Keratinocyte (primary cell): ENCODE results near the gene SPIN1. TPM values are rescaled to one million over a fixed set of nuclear protein-coding genes. Genes with fewer than 3 reads are reported as not detected.

Source experiments
- DNase-seq: peaks from one replicate; pipeline ENCODE4 v3.0.0-alpha.2; 2011; ENCODE audit warnings: low read depth, missing footprints, low spot score
- FAIRE-seq: peaks from 2 replicates; lab custom pipeline; 2011; peaks lifted over from hg19 to GRCh38; lab: Jason Lieb, UNC
- H2AFZ ChIP-seq: 2 replicates; pipeline ENCODE4 v1.6.0; 2012; ENCODE audit warnings: low read length, control low read depth, inconsistent platforms; ENCODE audit not compliant: control insufficient read depth
- H3K27ac ChIP-seq: 2 replicates; pipeline ENCODE4 v1.5.1; 2011; ENCODE audit warnings: low read length; ENCODE audit not compliant: control insufficient read depth, insufficient read depth
- H3K27me3 ChIP-seq: 3 replicates; pipeline ENCODE4 v1.6.0; 2011; ENCODE audit warnings: low read length; ENCODE audit not compliant: control insufficient read depth, insufficient read depth; ENCODE audit errors: extremely low read depth
- H3K36me3 ChIP-seq, 2 experiments: 2 replicates in 1 of 2; 3 replicates in 1 of 2; pipeline ENCODE4 v1.5.1; 2011; ENCODE audit warnings: low read length in 2 of 2, mild to moderate bottlenecking in 1 of 2; ENCODE audit not compliant: control insufficient read depth in 2 of 2, insufficient read depth in 2 of 2; ENCODE audit errors: extremely low read depth in 1 of 2
- H3K4me1 ChIP-seq: 3 replicates; pipeline ENCODE4 v1.5.1; 2011; ENCODE audit warnings: low read length; ENCODE audit not compliant: control insufficient read depth, insufficient read depth; ENCODE audit errors: extremely low read depth
- H3K4me2 ChIP-seq: 3 replicates; pipeline ENCODE4 v1.6.0; 2011; ENCODE audit warnings: low read depth, low read length; ENCODE audit not compliant: control insufficient read depth, insufficient read depth; ENCODE audit errors: extremely low read depth
- H3K4me3 ChIP-seq, 3 experiments: fragments of 200-600 bp in 1 of 3; sonication (generic) in 1 of 3; 2 replicates in 2 of 3; 3 replicates in 1 of 3; pipeline ENCODE4 v1.5.1; 2011 to 2016; ENCODE audit warnings: low read length in 3 of 3, mild to moderate bottlenecking in 3 of 3, control low read depth in 2 of 3, inconsistent platforms in 1 of 3, low read depth in 1 of 3, mixed read lengths in 1 of 3, mixed run types in 1 of 3, moderate library complexity in 1 of 3; ENCODE audit not compliant: control insufficient read depth in 2 of 3, insufficient read depth in 2 of 3; ENCODE audit errors: extremely low read depth in 1 of 3
- H3K79me2 ChIP-seq: 2 replicates; pipeline ENCODE4 v1.6.0; 2012; ENCODE audit warnings: low read length; ENCODE audit not compliant: control insufficient read depth, insufficient read depth
- H3K9ac ChIP-seq: 3 replicates; pipeline ENCODE4 v1.6.0; 2011; ENCODE audit warnings: low read length; ENCODE audit not compliant: control insufficient read depth, insufficient read depth; ENCODE audit errors: extremely low read depth
- H3K9me1 ChIP-seq: 3 replicates; pipeline ENCODE4 v1.6.0; 2011; ENCODE audit warnings: low read length; ENCODE audit not compliant: control insufficient read depth, insufficient read depth; ENCODE audit errors: extremely low read depth
- H3K9me3 ChIP-seq: 2 replicates; pipeline ENCODE4 v1.5.1; 2012; ENCODE audit warnings: low read depth, low read length; ENCODE audit not compliant: control insufficient read depth
- H4K20me1 ChIP-seq: 3 replicates; pipeline ENCODE4 v1.6.0; 2011; ENCODE audit warnings: low read length; ENCODE audit not compliant: control insufficient read depth, insufficient read depth; ENCODE audit errors: extremely low read depth
- CTCF ChIP-seq, 3 experiments: IDR thresholded peaks in 1 of 3; conservative IDR thresholded peaks in 1 of 3; optimal IDR thresholded peaks in 1 of 3; 2 replicates in 2 of 3; 3 replicates in 1 of 3; pipeline versions ENCODE3 to v1.5.1; 2011; ENCODE audit warnings: low read length in 3 of 3, mild to moderate bottlenecking in 3 of 3, moderate library complexity in 2 of 3, control low read depth in 1 of 3, inconsistent platforms in 1 of 3; ENCODE audit not compliant: insufficient read depth in 2 of 3; ENCODE audit errors: extremely low read depth in 1 of 3
- EZH2 ChIP-seq: IDR thresholded peaks from one replicate; pipeline ENCODE4 v1.6.1; 2012; ENCODE audit warnings: inconsistent platforms, mild to moderate bottlenecking, low read length, moderate library complexity
- dilution Hi-C: fragments of 300-500 bp; cut with MboI; formaldehyde crosslinking; loops from one replicate; pipeline ENCODE4 v1.7.0; 2020; ENCODE audit warnings: low sequenced_read_pairs; ENCODE audit not compliant: extremely low pct_ligation_motif_present
- polyA plus RNA-seq, 5 experiments: library from polyadenylated mRNA; depleted of rRNA in 3 of 5; stranded (reverse) in 3 of 5; stranded (forward) in 1 of 5; unstranded in 1 of 5; fragments of >200 nt; gene quantifications; 1 replicate in 1 of 5; 2 replicates in 3 of 5; 3 replicates in 1 of 5; pipeline versions ENCODE4 v1.2.1 to v1.2.3, GENCODE V29; 2011 to 2012; ENCODE audit warnings: missing spikeins in 2 of 5, low read depth in 1 of 5, low replicate concordance in 1 of 5

Gene SPIN1
- polyA plus RNA-seq, 1 donor (not counting 4 experiments of a cell fraction or from before 2014, with no cell fraction given), result 68.8 TPM

GRCh38 chr9:88387552-88388202 is 567 bp upstream of the SPIN1 start:
- H3K9ac ChIP-seq, result peak overlapping the region; percentile 97
- H3K36me3 ChIP-seq, result peaks cover 0 to 4% of the 10 kb centered on the region in 2 experiments
- no peaks in the 10 kb centered on the region for H3K9me1 ChIP-seq
- H2AFZ ChIP-seq, result peak overlapping the region; percentile 96
- no peaks in the 10 kb centered on the region for H4K20me1 ChIP-seq
- peak overlapping the region; percentile 67 to 98 (median 90) for H3K4me3 ChIP-seq
- TF ChIP-seq EZH2, result no peak
- peak in 1 of 3 experiments; percentile 13 for TF ChIP-seq CTCF (optimal IDR thresholded peaks at IDR 0.05 in 1 of 3, IDR thresholded peaks at IDR 0.05 in 1 of 3, conservative IDR thresholded peaks at IDR 0.05 in 1 of 3; ENCODE audit: extremely low read depth in 1 of 3, insufficient read depth in 2 of 3, low read length in 3 of 3)
- FAIRE-seq (peak; percentile 34), DNase-seq (peak; percentile 55)
- peaks cover 54% of the 10 kb centered on the region for H3K79me2 ChIP-seq
- H3K9me3 ChIP-seq, result no peaks in the 10 kb centered on the region
- peak overlapping the region; percentile 96 for H3K27ac ChIP-seq
- peak overlapping the region; percentile 99 for H3K4me2 ChIP-seq
- peaks cover 13% of the 10 kb centered on the region for H3K4me1 ChIP-seq
- dilution Hi-C loops, result no loop called here
- no peaks in the 10 kb centered on the region for H3K27me3 ChIP-seq

GRCh38 chr9:88388886-88389605 is 802 bp downstream of the SPIN1 start:
- Histone ChIP-seq H3K79me2 (peaks cover 68% of the 10 kb centered on the region), H2AFZ (peak overlapping the region; percentile 65)

More at GRCh38 chr9:88388886-88389605, 802 bp downstream of the SPIN1 start:
- Histone ChIP-seq H3K36me3 (peaks cover 0 to 4% of the 10 kb centered on the region in 2 experiments), H3K9ac (peak overlapping the region; percentile 84), H3K9me1 (peaks cover 3% of the 10 kb centered on the region), H3K9me3 (no peaks in the 10 kb centered on the region), H3K27me3 (no peaks in the 10 kb centered on the region), H3K27ac (peak overlapping the region; percentile 56), H3K4me3 (peak overlapping the region; percentile 55 to 94 (median 90)), H3K4me2 (peak overlapping the region; percentile 89), H4K20me1 (no peaks in the 10 kb centered on the region), H3K4me1 (peaks cover 13% of the 10 kb centered on the region)
- dilution Hi-C loops, result no loop called here
- FAIRE-seq (no peak), DNase-seq (no peak)
- no peak for TF ChIP-seq CTCF (optimal IDR thresholded peaks at IDR 0.05 in 1 of 3, IDR thresholded peaks at IDR 0.05 in 1 of 3, conservative IDR thresholded peaks at IDR 0.05 in 1 of 3; ENCODE audit: extremely low read depth in 1 of 3, insufficient read depth in 2 of 3, low read length in 3 of 3)
- no peak for TF ChIP-seq EZH2
